ENCODE measurements around the gene AKIRIN1.
"Not testable (repeated sequence)": the region's sequence is repeated elsewhere in the genome, so short reads cannot be mapped to it uniquely, and the experiment has no call there.

Gene AKIRIN1

DNA sequence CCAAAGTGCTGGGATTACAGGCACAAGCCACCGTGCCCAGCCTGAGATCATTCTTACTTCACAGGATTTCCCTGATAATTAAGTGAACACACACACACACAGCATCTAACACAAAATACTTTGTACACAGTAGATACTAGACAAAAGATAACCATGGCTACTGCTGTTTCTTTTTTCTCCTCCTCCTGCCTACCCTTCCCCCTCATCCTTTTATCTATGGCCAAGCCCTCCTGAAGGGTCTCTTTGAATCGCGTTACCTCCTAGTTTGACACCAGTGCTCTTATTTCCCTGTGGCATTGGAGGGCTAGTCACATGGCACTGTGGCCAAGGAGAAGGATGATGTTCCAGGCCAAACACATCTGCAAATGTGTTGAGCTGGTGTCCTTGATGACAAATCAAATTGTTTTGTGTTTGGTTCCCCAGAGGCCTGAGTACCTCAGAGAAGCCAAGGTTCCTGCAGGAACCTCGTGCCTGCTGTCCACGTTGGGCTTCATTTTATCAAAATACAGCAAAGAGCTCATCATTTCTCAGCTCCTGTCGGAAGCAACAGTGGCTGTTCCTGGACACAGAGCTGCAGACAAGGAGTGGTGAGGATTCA, 55.6 kb downstream of the AKIRIN1 start:
- no peak for DNase-seq (ENCODE audit: low read depth)

DNA sequence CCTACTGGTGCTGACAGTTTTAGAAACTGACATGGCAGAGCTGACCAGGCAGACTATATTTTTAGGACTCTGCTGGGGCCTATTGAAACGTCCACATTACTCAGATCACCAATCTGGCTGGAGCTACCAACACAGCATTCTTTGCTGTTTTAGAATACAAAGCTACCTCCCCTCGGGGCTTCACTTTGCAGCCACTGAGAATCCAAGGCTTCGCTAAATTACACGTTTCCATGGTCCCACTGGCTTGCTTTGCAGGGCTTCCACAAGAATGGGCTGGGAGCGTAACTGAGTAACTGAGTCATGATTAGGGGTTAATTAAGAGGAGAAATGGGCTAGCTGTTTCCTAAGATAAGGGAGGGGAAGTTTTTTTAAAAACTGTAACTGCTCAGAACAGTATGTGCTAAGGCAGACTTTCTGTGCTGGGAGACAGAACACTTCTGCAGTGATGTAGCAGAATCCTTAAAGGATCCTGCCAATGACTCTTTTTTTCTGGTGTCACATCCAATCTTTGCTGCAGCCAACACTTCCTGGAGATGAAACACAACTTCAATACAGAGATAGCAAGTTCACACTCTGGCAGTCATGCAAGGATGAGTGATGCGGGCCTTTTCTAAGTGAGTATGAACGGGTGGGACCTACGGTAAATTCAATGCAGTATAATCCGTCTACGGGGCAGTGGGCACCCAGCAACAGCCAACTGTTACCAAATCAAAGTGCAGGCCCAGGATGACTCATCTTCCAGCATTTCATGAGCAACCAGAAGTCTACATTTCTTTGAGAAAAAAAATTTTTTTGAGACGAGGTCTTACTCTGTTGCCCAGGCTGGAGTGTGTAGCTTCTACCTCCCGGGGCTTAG, 56.5 kb downstream of the AKIRIN1 start:
- DNase-seq (ENCODE audit: low read depth): no peak

DNA sequence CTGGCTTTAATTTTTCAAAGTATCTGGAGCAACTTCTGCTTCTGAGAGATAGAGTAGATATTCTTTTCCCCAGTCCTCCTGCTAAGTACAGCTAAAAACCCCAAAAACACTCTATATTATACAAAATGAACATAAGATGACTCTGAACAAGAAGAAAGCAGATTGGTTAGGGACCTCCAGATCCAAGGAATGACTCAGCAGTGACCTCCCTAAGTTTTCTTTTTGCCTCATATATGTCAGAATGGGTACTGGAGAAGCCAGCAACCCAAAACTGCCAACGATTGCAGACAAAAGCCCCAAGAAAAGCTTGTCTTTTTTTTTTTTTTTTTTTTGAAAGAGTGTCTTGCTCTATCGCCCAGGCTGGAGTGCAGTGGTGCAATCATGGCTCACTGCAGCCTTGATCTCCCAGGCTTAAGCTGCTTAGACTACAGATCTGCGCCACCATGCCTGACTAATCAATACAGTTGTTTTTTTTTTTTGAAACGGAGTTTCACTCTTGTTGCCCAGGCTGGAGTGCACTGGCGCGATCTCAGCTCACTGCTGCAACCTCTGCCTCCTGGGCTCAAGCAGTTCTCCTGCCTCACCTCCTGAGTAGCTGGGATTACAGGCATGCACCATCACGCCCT, 57.8 kb downstream of the AKIRIN1 start:
- no peak for DNase-seq (ENCODE audit: low read depth)

DNA sequence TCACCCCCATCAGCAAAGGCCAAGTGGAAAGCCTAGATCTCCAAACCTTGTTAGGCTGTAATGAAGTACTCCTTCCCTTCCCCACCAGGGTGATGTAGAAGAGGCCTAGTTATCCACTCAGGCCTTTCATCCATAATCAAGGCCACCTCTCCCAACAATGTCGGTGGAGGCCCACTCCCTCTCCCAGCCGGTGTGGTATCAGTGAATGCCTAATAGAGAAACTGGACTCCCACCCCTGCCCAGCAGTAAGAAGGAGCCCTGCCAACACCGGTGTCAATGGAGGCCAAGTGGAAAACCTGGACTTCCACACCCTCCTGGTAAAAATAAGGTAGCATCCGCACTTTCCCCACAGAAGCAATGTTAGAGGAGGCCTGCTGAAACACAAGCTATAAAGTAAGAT, 58.9 kb downstream of the AKIRIN1 start:
- DNase-seq (ENCODE audit: low read depth): no peak

DNA sequence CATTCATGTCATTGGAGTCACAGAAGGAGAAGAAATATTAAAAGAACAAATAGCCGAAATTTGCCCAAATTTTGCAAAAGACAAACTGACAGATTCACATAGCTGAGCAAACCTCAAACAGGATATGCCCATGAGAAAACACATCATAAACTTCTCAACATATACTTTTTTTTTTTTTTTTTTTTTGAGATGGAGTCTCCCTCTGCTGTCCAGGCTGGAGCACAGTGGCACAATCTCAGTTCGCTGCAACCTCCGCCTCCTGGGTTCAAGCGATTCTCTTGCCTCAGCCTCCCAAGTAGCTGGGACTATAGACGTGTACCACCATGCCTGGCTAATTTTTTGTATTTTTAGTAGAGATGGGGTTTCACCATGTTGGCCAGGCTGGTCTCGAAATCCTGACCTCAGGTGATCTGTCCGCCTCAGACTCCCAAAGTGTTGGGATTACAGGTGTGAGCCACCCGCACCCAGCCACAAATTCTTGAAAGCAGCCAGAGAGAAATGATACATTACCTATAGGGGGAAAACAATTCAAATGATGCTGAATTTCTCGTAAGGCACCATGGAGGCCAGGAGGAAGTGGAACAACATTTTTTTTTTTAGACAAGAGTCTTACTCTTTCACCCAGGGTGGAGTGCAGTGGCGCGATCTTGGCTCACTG, 60.2 kb downstream of the AKIRIN1 start:
- not testable (repeated sequence) for DNase-seq (ENCODE audit: low read depth)

DNA sequence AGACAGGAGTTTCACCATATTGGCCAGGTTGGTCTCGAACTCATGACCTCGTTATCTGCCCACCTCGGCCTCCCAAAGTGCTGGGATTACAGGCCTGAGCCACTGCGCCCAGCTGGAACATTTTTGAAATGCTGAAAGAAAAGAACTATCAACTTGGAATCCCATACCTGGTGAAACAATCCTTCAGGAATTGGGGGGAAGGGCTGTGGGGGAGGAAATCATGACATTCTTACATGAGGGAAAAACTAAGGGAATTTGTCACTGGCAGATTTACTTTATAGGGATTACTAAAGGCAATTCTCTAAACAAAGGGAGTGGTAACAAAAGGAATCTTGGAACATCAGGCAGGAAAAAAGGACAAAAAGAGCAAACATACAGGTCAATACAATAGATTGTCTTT, 60.9 kb downstream of the AKIRIN1 start:
- DNase-seq (ENCODE audit: low read depth): no peak

DNA sequence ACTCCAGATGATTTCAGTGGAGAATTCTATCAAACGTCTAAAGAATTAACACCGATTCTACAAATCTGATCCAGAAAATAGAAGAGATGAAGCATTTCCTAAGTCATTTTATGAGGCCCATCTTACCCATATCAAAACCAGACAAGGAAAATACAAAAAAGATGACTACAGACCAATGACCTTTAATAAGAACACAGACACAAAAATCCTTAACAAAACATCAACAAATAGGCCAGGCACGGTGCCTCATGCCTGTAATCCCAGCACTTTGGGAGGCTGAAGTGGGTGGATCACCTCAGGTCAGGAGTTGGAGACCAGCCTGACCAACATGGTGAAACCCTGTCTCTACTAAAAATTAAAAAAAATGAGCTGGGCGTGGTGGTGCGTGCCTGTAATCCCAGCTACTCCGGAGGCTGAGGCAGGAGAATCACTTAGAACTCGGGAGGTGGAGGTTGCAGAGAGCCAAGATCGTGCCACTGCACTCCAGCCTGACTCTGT, 64.2 kb downstream of the AKIRIN1 start:
- DNase-seq (ENCODE audit: low read depth): not testable (repeated sequence)

Data from stimulated activated CD8-positive, alpha-beta memory T cell treated with anti-CD3 and anti-CD28 coated beads, Interleukin-15, amount 100 ng/mL, for 24 hours (primary cell).